Stimulated activated CD4-positive, alpha-beta T cell treated with anti-CD3 and anti-CD28 coated beads, TNF-alpha, amount 100 ng/mL, for 48 hours (primary cell): Measurements from ENCODE around the gene TCAF1.
"Not testable (repeated sequence)": the region's sequence is repeated elsewhere in the genome, so short reads cannot be mapped to it uniquely, and the experiment has no call there.

Source experiments
- DNase-seq, 3 donors: peaks; one replicate each; pipeline ENCODE4 v3.0.0-alpha.2; 2020; ENCODE audit warnings: low read depth in 3 of 3

TCAF1 gene

DNA sequence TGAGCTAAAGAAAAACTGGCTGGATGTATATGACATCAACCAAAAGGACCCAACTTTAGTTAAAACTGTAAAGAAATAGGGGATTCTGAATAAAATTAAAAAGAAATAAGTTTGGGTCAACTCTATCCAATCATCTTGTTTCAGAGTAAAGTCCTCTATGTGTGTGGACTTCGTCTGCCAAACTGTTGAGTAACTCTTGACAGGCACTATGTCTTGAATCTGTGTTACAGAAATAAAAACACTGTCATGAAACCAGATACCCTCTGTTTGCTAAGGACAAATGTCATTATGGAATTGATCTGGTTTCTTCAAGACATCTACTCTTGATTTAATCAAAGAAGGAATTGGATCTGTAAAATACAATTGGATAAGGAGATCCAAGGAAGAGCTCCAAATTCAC, 46.5 kb downstream of the TCAF1 start:
- DNase-seq = not testable (repeated sequence)

DNA sequence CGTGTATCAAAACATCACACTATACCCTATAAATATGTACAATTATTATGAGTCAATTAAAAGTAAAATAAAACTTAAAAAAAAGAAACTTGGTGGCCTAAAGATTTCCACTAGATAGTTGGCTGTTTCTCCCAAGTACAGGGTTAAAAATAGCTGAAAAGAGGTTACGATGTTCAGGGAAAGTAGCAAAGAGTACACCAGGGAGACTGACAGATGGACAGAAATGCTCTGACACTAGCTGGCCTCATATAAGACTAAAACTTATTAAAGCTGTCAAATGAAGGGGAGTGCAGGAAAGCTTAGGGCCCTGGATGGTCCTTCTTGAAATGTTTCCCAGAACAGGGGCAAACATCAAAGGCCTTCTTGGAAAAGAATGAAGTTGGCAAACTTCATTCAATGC, 51.3 kb downstream of the TCAF1 start:
- DNase-seq = no peak

DNA sequence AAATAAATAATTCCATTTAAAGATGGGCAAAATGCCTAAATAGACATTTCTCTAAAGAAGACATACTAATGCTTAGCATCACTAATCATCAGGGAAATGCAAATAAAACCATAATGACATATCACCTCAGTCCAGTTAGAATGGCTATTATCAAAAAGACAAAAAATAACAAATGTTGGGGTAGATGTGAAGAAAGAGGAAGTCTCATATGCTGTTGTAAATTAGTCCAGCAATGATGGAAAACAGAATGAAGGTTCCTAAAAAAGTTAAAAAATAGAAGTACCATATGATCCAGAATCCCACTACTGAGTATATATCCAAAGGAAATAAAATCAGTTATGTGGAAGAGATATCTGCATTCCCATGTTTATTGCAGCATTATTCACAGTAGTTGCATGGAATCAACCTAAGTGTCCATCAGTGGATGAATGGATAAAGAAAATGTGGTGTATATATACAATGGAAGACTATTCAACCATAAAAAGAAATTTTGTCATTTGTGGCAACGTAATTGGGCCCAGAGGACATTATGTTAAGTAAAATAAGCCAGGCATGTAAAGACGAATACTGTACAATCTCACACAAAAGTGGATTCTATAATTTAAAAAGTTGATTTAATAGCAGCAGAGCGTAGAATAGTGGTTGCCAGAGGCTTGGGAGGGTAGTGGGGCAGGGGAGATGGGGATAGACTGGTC, 52.0 kb downstream of the TCAF1 start:
- no peak for DNase-seq

DNA sequence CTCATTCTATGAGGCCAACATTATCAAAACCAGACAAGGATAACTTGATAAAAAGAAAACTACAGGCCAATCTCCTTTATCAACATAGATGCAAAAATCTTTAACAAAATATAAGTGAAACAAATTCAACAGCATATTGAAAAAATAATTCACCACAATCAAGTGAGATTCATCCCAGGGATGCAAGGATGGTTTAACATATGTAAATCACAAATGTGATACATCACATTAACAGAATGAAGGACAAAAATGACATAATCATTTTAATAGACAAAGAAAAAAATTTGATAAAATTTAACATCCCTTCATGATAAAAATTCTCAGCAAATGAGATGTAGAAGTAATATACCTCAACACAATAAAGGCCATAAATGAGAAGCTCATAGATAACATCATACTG, 53.8 kb downstream of the TCAF1 start:
- no peak for DNase-seq

DNA sequence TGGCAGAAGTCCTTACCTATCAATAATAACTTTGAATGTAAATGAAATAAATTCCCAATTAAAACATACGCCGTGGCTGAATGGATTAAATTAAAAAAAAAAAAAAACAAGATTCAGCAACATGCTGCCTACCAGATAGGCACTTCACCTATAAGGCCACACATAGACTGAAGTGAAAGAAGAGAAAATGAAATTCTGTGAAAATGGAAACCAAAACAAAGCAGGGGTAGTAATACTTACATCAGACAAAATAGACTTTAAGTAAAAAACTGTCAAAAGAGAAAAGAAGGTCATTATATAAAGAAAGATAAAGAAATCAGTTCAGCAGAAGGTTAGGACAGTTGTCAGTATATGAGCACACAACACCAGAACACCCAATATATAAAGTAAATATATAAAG, 55.3 kb downstream of the TCAF1 start:
- DNase-seq = no peak

DNA sequence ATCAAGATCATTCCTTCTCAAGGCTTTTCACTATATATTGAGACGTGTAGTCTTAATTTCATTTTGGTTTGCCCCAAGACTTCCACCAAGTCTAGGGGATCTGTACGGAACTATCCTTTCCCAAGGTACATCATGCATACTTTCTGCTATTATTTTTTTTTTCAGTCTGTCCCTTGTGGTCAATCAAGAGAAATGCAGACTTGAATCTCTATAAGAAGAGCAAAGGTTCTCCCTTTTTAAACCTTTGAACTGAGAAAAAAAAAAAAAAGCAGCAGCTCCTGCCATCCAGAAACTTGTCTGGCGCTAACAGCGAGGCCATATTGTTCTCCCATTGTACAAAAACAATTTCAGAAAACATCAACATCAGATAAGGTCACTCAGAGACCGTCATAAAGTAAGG, 60.3 kb downstream of the TCAF1 start:
- DNase-seq = not testable (repeated sequence)

DNA sequence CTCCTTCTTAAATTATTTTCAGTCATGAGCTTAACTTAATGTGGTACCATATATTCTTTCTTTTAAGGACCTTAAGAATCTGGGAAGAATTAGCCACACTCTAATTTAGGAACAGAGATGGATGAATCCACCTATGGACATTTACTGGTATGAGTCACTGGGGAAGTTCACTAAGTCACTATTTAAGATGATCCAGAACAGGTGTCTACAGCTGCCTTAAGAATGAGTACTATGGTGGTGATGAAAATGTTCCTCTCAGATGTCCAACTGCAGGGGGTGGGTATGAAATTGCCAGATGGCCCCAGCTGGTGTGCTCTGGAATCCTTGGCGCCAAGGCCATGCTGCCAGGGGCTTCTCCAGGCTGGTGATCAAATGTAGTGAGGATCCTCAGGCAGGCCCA, 61.9 kb downstream of the TCAF1 start:
- DNase-seq = not testable (repeated sequence)

DNA sequence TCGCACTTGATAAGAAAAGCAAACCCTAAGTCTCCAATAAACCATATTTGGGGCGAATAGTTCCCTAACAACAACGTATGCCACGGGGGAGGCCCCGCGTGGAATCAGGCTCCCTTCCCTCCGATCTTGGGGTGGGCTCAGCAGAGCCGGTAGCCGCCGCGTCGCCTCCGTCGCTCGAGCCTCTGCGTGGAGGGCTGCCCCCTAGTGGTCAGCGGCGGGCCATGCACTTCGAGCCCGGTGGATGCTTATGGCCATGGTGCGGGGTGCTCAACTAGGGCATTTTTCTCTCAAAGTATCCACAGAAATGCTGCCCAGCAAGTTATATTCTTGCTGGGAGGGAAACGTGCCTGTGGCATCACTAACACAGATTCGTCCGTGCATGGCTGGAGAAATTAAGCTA, 64.8 kb downstream of the TCAF1 start:
- DNase-seq = peak; percentile 83 to 95 (median 95)

DNA sequence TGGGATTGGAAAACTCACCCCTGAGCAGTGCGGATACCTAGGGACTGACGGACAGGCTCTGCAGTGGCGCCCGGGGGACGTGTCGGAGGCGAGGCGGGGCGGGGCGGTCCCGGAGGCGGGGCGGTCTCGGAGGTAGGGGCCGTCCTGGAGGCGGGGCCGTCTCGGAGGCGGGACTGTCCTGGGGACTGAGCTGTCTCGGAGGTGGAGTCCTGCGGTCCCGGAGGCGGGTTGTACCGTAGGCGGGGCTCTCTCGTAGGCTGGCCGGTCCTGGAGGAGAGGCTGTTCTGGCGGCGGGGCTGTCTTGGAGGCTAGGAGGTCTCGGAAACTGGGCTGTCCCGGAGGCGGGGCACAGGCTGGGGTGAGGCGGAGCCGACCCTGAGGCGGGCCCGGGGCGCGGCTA, 65.4 kb downstream of the TCAF1 start:
- peak; percentile 88 to 96 (median 90) for DNase-seq

DNA sequence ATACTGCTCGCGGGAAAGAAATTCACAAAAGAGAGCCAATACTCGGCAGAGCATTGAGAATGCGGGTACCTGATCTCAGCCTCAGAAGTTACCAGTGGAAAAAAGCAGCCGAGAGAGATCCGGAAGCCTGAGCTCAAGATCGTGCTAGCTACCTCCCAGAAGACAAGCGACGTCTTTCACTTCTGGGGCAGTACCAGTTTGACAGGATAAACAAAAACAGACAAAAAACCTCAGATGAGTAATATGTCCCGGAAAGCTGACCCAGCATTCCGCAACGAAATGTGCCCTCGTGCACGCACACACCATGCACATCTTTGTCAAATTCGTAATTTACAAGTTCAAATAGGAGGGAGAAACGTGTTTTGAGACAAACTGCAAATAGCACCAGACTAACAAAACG, 65.9 kb downstream of the TCAF1 start:
- DNase-seq = not testable (repeated sequence)

DNA sequence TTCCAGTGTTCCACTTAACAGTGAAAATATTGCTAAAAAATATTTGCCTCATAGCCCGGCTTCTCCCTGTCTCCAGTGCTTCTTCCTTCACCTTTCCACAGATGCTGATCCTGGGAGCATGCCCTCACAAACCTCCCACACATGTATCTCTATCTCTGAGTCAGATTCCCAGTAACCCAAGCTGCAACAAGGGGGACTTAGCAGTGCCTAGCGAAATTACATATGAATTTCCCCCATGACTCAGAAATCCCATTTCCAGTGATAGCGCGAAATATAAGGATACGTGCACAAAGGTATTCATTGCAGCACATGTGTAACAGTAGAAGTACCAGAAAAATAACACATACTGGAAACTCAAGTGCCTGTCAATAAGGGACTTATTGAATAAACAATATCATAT, 75.4 kb downstream of the TCAF1 start:
- not testable (repeated sequence) for DNase-seq

DNA sequence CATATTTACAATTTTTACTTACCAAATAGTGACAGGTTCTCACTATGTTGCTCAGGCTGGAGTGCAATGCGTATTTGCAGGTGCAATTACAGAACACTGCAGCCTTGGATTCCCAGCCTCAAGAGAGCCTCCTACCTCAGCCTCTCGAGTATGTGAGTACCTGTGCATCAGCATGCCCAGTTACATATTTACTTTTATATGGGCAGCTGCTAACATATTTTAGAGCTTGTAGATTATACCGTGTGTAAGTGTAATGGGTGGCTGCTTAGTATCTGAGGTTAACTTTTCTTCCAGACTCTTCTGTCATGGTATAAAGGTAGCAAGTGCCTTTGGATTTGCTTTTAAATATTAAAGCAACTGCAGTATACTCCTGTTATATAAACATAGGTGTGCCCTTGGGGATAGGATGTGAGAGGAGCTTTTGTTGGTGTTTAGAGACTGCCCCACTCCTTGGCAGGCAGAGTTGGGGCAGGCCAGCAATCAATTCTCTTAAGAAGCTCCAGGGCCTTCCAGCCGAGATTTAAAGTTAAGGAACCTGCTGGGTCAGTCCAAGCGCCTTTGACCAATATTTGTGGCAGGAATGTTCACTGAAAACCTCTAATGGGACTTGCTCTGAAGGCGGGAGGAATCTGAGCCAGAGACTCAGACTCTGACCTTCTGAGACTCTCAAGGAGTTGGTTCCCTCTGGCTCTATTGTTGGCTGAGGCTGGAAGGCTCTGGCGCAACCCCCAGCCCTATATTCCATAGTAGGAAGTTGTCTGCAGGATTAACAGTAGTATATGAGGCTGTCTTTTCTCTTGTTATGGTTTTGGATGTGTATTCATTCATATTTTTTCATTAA, 77.5 kb downstream of the TCAF1 start:
- not testable (repeated sequence) for DNase-seq

DNA sequence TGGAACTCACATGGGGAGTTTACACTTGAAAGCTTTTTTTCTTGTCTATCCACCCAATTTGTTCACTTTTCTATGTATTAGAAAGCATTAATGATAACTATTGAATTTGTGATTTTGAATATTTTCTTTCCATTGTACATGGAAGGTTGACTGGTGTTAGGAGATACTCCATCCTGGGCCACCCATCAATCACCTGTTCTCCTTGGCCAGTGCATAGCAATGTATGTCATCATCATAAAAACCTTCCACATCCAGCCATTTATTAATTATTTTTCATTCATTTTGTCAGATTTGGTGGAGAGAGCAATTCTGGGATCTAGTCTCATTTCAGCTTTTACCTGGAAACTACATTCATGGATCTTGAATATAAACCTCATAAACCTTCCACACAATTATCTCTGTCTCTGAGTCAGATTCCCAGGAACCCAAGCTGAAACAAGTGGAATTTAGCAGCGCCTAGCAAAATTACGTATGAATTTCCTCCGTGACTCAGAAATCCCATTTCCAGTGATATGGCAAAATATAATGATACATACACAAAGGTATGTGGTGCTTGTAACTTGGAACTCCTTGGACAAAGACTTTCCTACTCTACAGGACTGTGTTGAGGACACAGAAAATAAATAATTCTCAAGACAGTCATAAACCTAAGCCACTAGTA, 78.2 kb downstream of the TCAF1 start:
- not testable (repeated sequence) for DNase-seq

DNA sequence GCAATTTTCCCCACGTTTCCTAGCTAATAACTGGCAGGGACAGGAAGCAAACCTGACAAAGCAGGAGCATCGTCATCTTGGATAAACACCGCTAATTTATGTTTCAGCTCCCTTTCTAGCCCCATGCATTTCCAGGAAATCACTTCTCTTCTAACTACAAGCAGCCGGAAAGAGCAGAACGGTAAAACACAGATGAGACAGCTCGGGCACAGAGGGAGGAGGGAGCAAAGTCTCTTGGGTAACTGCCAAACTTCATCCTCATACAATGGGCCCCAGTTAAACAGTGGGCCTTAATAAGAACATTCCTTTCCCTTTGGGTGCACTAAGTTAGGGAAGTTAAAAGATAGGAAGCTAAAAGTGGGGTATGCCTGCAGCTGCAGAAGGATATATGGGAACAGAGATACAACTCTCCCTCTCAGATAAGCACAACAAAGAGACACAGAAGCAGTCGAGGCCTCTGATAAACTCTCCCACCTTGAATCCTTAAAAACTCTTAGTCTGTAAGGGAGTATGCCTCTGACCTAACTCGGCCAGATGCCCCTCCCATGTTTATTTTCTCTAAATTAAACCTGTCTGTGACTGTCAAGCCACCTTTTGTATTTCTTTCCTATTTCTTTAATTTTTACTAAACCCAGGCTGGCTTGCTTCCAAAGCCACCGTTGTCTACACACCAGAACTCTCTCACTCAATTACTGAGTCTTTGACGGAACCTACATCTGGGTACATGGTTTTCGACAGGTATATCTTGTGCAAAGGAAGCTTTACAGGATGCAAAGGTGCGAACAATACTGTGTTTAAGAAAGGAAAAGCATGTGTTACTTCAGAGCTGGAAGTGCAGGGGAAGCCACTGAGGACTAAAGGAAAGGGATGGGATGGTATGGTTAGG, 80.3 kb downstream of the TCAF1 start:
- not testable (repeated sequence) for DNase-seq

DNA sequence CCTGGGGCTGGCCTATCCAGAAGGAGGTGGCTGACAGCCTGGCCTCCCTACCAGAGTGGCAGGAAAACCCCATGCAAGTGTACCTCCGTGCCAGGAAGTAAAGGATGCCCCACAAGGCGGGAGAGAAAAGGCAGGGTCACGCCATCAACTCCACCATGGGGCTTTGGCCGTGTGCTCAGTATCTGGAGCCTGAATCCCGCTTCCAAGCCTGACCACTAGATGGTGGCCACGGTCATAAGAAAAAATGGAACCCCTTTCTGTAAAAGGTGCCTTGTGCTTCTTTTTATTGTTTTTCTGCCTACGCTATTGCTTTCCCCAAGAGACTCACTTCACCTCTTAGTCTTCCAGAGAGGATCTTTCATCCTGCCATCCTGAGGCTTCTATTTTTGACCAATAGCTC, 84.1 kb downstream of the TCAF1 start:
- not testable (repeated sequence) for DNase-seq

DNA sequence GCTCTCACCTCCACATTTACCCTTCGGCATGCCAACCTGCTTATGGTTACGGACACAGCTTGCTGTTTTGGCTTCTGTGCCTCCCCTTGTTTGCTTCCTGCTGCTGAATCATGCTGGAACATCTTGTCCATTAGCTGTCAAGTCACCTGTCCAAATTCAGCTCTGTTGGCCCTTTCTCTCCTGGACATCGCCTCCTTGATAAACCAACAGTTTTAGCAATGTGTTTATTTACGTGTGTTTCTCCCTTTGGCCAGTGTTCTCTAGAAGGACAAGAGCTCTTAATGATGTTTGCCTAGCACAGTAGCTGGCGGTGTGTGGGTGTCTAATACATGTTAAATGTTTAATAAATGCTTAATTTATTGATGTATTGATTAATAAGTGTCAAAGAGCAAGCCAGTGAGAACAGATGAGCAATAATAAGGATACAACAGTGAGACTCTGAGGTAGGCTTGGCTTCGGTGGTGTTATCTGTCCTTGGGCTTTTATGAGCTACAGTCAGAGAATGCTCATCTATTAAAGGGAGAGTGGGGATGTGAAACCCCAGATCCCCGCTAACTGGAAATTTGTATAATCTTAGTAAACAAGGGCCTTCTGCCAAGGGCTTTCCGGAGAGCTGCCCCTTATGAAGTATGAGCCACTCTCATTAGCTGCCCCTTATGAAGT, 85.4 kb downstream of the TCAF1 start:
- DNase-seq = not testable (repeated sequence)

DNA sequence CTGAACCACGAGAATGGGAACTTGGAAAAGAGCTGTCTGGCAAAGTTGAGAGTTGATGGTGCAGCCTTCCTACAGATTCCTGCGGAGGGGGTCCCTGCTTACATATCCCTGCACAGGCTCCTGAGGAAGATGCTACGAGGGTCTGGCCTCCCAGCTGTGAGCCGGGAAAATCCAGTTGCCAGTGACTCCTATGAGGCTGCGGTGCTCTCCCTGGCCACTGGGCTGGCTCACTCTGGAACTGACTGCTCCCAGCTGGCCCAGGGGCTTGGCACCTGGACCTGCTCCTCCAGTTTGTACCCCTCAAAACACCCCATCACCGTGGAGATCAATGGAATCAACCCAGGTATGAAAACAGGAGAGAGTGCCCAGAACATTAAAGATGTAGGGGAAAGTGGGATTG, 91.3 kb downstream of the TCAF1 start:
- not testable (repeated sequence) for DNase-seq

DNA sequence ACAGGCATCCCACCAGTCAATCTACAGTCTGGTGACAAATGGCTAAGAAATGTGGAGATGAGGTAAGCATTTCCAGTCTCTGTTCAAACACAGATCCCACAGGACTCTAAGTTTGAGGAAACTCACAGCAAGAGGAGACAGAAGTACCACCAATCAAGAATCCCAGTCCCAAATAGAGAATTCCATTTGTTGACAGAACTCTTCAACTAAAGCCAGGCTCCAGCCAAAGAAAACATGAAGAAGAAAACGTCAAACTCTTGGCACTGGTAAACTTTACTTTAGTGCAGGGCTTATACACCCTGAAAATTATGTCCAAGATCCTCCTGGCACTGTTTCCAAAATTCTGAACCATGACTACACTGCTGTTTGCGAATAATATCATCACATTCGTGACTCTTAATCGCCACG, 95.3 kb downstream of the TCAF1 start:
- DNase-seq = not testable (repeated sequence)
